Transverse colon (tissue), 4 donors: ENCODE measurements around the gene GRIN2A. TPM values are rescaled to one million over a fixed set of nuclear protein-coding genes. Genes with fewer than 3 reads are reported as not detected.
A peak's percentile ranks its signal among the peaks of the same experiment; 100 is the strongest.

Experiments used
- DNase-seq: peaks from one replicate; pipeline ENCODE4 v3.0.0-alpha.2; 2019
- H3K27ac ChIP-seq, 4 donors: fragments of 200-600 bp; sonication (generic); 2 replicates each; pipeline ENCODE4 v1.5.1; 2016 to 2018; ENCODE audit warnings: inconsistent platforms in 4 of 4
- H3K27me3 ChIP-seq: fragments of 200-600 bp; sonication (generic); 2 replicates; pipeline ENCODE4 v1.5.1; 2017; ENCODE audit warnings: inconsistent platforms
- H3K36me3 ChIP-seq, 4 donors: fragments of 200-600 bp; sonication (generic); 2 replicates each; pipeline ENCODE4 v1.5.1; 2017 to 2019; ENCODE audit warnings: inconsistent platforms in 4 of 4
- H3K4me1 ChIP-seq, 4 donors: fragments of 200-600 bp; sonication (generic); 2 replicates each; pipeline ENCODE4 v1.5.1; 2017 to 2020; ENCODE audit warnings: inconsistent platforms in 4 of 4
- H3K4me3 ChIP-seq, 4 donors: fragments of 200-600 bp; sonication (generic); 1 replicate in 1 of 4; 2 replicates in 3 of 4; pipeline versions ENCODE4 v1.5.1 to v1.6.1; 2017 to 2019; ENCODE audit warnings: inconsistent platforms in 4 of 4
- H3K9me3 ChIP-seq, 2 donors: fragments of 200-600 bp; sonication (generic); 2 replicates each; pipeline ENCODE4 v1.5.1; 2017 to 2019; ENCODE audit warnings: inconsistent platforms in 2 of 2
- EP300 ChIP-seq: sonication (generic); formaldehyde crosslinking; IDR thresholded peaks from one replicate; pipeline ENCODE4 v1.6.1; 2017; ENCODE audit warnings: antibody characterized with exemption, low read depth
- POLR2A ChIP-seq: fragments of 450-650 bp; IDR thresholded peaks from one replicate; pipeline ENCODE4 v1.6.1; 2016; ENCODE audit warnings: antibody characterized with exemption, mild to moderate bottlenecking, moderate library complexity
- POLR2AphosphoS5 ChIP-seq, 3 donors: sonication (generic); formaldehyde crosslinking; IDR thresholded peaks; one replicate each; pipeline ENCODE4 v1.6.1; 2016; ENCODE audit warnings: antibody characterized with exemption in 3 of 3
- WGBS, 2 donors: methylation state at CpG; one replicate each; pipeline ENCODE4 v1.1.5; 2018; ENCODE audit warnings: low coverage in 1 of 2; 5-methylcytosine and 5-hydroxymethylcytosine counted together
- in situ Hi-C, 4 donors: fragments of 200-750 bp; cut with MboI; loops; one replicate each; pipeline versions ENCODE4 v1.15.0 to v1.15.1; 2017; ENCODE audit warnings: low sequenced_read_pairs in 3 of 4, low pct_ligation_motif_present in 1 of 4, low pct_unique_long_range_greater_than_20kb in 1 of 4
- intact Hi-C: fragments of 100-400 bp; cut with DNase I; formaldehyde crosslinking; loops from one replicate; pipeline ENCODE4 v1.15.1; 2023; ENCODE audit warnings: low total_unique reads
- total RNA-seq, 4 donors: library from RNA; depleted of rRNA; stranded (reverse); fragments of >200 nt; gene quantifications; one replicate each; pipeline ENCODE4 v1.1.0, GENCODE V29; 2016
- TF ChIP-seq, protein P1 (sequence below), 5 experiments: fragments of 200-600 bp in 3 of 5; fragments of 450-650 bp in 2 of 5; sonication (generic) in 3 of 5; IDR thresholded peaks; 1 replicate in 2 of 5; 2 replicates in 3 of 5; pipeline ENCODE4 v1.5.1; 2016 to 2017; ENCODE audit warnings: antibody characterized with exemption in 5 of 5, inconsistent platforms in 3 of 5, mild to moderate bottlenecking in 2 of 5, moderate library complexity in 1 of 5

Gene GRIN2A
- total RNA-seq, 4 donors from 2014 or later, result 0.14 to 0.37 (median 0.18) TPM

DNA sequence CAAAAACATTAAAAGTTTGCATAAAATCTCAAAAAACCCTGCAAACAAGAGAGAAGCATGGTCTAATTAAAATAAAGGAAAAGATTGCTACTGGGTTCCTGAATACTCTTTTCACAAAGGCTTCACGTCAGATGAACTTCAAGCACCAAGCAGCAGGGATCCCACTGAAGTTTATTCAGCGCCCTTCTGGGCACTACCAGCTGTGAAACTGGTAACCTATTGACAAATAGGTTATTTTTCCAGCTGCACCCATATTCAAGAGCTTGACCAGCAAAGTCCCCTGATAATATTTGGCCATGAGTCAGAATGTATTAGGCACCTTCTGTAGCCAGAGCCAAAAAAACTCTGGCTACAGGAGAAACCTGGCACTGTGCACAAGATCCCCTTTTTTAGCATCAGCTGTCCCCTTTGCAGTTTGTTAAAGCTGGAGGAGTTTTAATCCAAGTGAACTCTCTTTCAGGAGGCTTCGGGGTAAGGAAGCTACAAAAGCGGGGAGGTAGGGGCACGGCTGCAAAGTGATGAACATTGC, 60.3 kb downstream of the GRIN2A start:
- Histone ChIP-seq H3K36me3 (no peaks in the 10 kb centered on the region), H3K27ac (peak overlapping the region in 1 of 4 donors; percentile 19), H3K4me3 (no peak overlapping the region), H3K27me3 (peaks cover 4% of the 10 kb centered on the region), H3K4me1 (peaks cover 0 to 12% (median 0%) of the 10 kb centered on the region in 4 donors), H3K9me3 (no peaks in the 10 kb centered on the region)
- no peak for DNase-seq
- no peak for TF ChIP-seq POLR2AphosphoS5 (IDR thresholded peaks at IDR 0.05)
- TF ChIP-seq, protein P1, sequence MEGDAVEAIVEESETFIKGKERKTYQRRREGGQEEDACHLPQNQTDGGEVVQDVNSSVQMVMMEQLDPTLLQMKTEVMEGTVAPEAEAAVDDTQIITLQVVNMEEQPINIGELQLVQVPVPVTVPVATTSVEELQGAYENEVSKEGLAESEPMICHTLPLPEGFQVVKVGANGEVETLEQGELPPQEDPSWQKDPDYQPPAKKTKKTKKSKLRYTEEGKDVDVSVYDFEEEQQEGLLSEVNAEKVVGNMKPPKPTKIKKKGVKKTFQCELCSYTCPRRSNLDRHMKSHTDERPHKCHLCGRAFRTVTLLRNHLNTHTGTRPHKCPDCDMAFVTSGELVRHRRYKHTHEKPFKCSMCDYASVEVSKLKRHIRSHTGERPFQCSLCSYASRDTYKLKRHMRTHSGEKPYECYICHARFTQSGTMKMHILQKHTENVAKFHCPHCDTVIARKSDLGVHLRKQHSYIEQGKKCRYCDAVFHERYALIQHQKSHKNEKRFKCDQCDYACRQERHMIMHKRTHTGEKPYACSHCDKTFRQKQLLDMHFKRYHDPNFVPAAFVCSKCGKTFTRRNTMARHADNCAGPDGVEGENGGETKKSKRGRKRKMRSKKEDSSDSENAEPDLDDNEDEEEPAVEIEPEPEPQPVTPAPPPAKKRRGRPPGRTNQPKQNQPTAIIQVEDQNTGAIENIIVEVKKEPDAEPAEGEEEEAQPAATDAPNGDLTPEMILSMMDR (IDR thresholded peaks at IDR 0.05), result no peak
- no peak for TF ChIP-seq POLR2A
- TF ChIP-seq EP300, result no peak
- WGBS, 2 donors, result 33 to 58% methylated on average over 2 to 5 of the region's 5 CpGs
- intact Hi-C loops (no loop called here), in situ Hi-C loops (no loop called here)

DNA sequence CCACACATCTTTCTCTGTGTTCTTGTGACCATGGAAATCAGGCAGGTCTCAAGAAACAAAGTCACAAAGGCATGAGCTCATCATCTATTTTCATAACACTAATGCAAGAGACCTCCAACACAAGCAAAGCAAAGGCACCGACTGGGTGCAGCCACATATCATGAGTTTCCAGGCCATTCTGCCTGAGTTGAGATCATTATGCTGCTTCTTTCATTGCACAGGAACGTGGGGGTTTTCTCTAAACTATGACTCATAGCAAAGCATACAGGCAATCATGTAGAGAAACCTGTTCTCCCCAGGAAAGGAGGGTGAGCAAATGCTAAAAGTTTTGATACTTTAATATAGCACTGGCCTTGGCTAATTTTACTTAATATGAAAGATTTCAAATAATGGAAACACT, 60.7 kb downstream of the GRIN2A start:
- Histone ChIP-seq H3K27me3 (peaks cover 4% of the 10 kb centered on the region), H3K27ac (peak overlapping the region in 1 of 4 donors; percentile 19), H3K9me3 (no peaks in the 10 kb centered on the region), H3K4me3 (no peak overlapping the region), H3K4me1 (peaks cover 0 to 12% (median 0%) of the 10 kb centered on the region in 4 donors), H3K36me3 (no peaks in the 10 kb centered on the region)
- intact Hi-C loops (no loop called here), in situ Hi-C loops (no loop called here)
- WGBS, 2 donors, result 22% methylated on average over 2 of the region's 2 CpGs; no CpG with 5 or more reads in 1 of the 2 donors
- TF ChIP-seq, protein P1 (IDR thresholded peaks at IDR 0.05), result no peak
- TF ChIP-seq POLR2AphosphoS5 (IDR thresholded peaks at IDR 0.05) (no peak), EP300 (no peak), POLR2A (no peak)
- DNase-seq, result no peak

DNA sequence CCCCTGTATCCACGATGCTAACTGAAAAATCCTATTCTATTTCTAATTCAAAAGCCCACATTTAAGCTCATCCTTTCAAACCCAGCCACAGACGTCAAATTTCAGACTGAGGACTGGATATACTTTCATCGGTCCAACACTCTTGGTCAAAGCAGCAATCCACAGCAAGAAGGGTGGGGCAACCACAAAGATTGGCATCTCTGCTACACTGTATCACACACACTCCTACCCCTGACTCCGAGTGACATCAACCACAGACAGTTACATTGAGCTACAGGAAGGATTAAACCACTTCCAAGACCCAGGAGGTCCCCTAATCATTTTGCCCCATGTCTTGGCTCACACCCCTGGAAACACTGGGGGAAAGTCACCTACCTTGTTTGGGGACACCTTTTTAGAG, 61.3 kb downstream of the GRIN2A start:
- Histone ChIP-seq H3K36me3 (no peaks in the 10 kb centered on the region), H3K4me1 (peaks cover 0 to 12% (median 0%) of the 10 kb centered on the region in 4 donors), H3K27me3 (peaks cover 4% of the 10 kb centered on the region), H3K9me3 (no peaks in the 10 kb centered on the region), H3K4me3 (no peak overlapping the region), H3K27ac (no peak overlapping the region)
- WGBS, 2 donors, result 74 to 75% methylated on average over 3 to 4 of the region's 4 CpGs
- no peak for DNase-seq
- in situ Hi-C loops (no loop called here), intact Hi-C loops (no loop called here)
- TF ChIP-seq POLR2A (no peak), POLR2AphosphoS5 (IDR thresholded peaks at IDR 0.05) (no peak), EP300 (no peak)
- TF ChIP-seq, protein P1 (IDR thresholded peaks at IDR 0.05), result no peak

DNA sequence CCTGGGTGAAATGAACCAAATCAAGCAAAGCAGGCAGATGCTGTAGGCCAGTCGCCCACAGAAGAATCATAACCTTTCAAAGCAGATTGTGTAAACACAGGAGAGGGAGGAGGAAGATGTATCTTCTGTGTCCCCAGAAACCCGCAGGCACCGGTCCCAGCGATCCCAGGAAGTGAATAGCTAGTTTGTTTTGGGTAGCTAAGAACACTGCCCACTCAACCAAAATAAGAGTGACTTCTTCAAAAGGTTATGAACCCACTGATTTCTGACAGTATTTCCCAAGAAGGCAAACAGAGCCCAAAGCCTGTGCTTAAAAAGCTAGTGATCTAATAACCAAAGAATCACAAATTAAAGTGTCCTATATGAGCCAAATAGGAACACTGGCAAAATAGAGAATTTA, 67.8 kb downstream of the GRIN2A start:
- in situ Hi-C loops, result no loop called here
- Histone ChIP-seq H3K9me3 (no peaks in the 10 kb centered on the region), H3K36me3 (no peaks in the 10 kb centered on the region), H3K4me1 (peaks cover 0 to 4% (median 0%) of the 10 kb centered on the region in 4 donors), H3K27ac (peak overlapping the region in 3 of 4 donors; percentile 29 to 51 (median 31)), H3K27me3 (no peaks in the 10 kb centered on the region), H3K4me3 (no peak overlapping the region)
- 17 to 55% methylated on average over 4 of the region's 4 CpGs for WGBS, 2 donors
- intact Hi-C loops, result no loop called here
- TF ChIP-seq POLR2A (no peak), POLR2AphosphoS5 (IDR thresholded peaks at IDR 0.05) (no peak), EP300 (no peak)
- TF ChIP-seq, protein P1 (IDR thresholded peaks at IDR 0.05), result no peak
- no peak for DNase-seq
